ENCODE data around the gene OR2AP1. TPM values are rescaled to one million over a fixed set of nuclear protein-coding genes. Genes with fewer than 3 reads are reported as not detected.
"Not testable (repeated sequence)": the region's sequence is repeated elsewhere in the genome, so short reads cannot be mapped to it uniquely, and the experiment has no call there.

The OR2AP1 gene
- total RNA-seq: not detected

GRCh38 chr12:55572168-55572567 lies at the start of gene OR2AP1:
Gene OR2AP1 (plus strand): TSS chr12:55572468. CDS start chr12:55574415, 1,947 bp downstream.
- Histone ChIP-seq H3K4me3 (no peak within 1 kb of the TSS), H3K27ac (no peak within 1 kb of the TSS), H3K4me1 (no peaks in the 10 kb centered on the region), H3K27me3 (no peaks in the 10 kb centered on the region), H3K9me3 (peaks cover 0 to 18% (median 8%) of the 10 kb centered on the region in 4 donors), H3K36me3 (no peaks in the 10 kb centered on the region)
- TF ChIP-seq POLR2A (IDR thresholded peaks at IDR 0.05): no peak
- no peak for TF ChIP-seq CTCF (IDR thresholded peaks at IDR 0.05)
- no peak for DNase-seq

GRCh38 chr12:55548235-55548634 lies 24.0 kb upstream of the OR2AP1 start:
- H3K27ac ChIP-seq, H3K9me3 ChIP-seq, H3K27me3 ChIP-seq, H3K36me3 ChIP-seq, H3K4me1 ChIP-seq, DNase-seq, H3K4me3 ChIP-seq: not testable (repeated sequence)

- TF ChIP-seq CTCF (IDR thresholded peaks at IDR 0.05): no peak
- no peak for TF ChIP-seq POLR2A (IDR thresholded peaks at IDR 0.05)
- DNase-seq: no peak
- H3K9me3 ChIP-seq: no peaks in the 10 kb centered on the region
- H3K4me3 ChIP-seq: no peak overlapping the region
- H3K27me3 ChIP-seq: no peaks in the 10 kb centered on the region
- H3K27ac ChIP-seq: no peak overlapping the region
- no peaks in the 10 kb centered on the region for H3K4me1 ChIP-seq
- no peaks in the 10 kb centered on the region for H3K36me3 ChIP-seq
Measured at GRCh38 chr12:55548756-55549155, 23.5 kb upstream of the OR2AP1 start.

- Histone ChIP-seq H3K36me3 (no peaks in the 10 kb centered on the region), H3K4me1 (no peaks in the 10 kb centered on the region), H3K9me3 (no peaks in the 10 kb centered on the region), H3K4me3 (no peak within 1 kb of the TSS), H3K27me3 (no peaks in the 10 kb centered on the region), H3K27ac (no peak within 1 kb of the TSS)
- TF ChIP-seq CTCF (IDR thresholded peaks at IDR 0.05): no peak
- TF ChIP-seq POLR2A (IDR thresholded peaks at IDR 0.05): no peak
- DNase-seq: no peak
Measured at GRCh38 chr12:55549302-55549701, 23.0 kb upstream of the OR2AP1 start, which contains the start of gene OR6C4. Gene OR6C4 (plus strand): TSS chr12:55549602. CDS start chr12:55551227, 1,625 bp downstream.

- Histone ChIP-seq H3K4me3 (no peak overlapping the region), H3K27me3 (no peaks in the 10 kb centered on the region), H3K4me1 (no peaks in the 10 kb centered on the region), H3K9me3 (peaks cover 0 to 9% (median 0%) of the 10 kb centered on the region in 4 donors), H3K27ac (no peak overlapping the region), H3K36me3 (no peaks in the 10 kb centered on the region)
- DNase-seq: no peak
- TF ChIP-seq CTCF (IDR thresholded peaks at IDR 0.05) (no peak), POLR2A (IDR thresholded peaks at IDR 0.05) (no peak)
Measured at GRCh38 chr12:55554296-55554695, 18.0 kb upstream of the OR2AP1 start.

- not testable (repeated sequence) for H3K36me3 ChIP-seq, H3K4me3 ChIP-seq, H3K27ac ChIP-seq, DNase-seq, H3K27me3 ChIP-seq, H3K4me1 ChIP-seq
- peaks cover 0 to 18% (median 8%) of the 10 kb centered on the region in 4 donors for H3K9me3 ChIP-seq
Measured at GRCh38 chr12:55570060-55570459, 2.2 kb upstream of the OR2AP1 start.

- H3K27ac ChIP-seq, H3K27me3 ChIP-seq, H3K4me1 ChIP-seq, H3K36me3 ChIP-seq, DNase-seq, H3K4me3 ChIP-seq: not testable (repeated sequence)
- H3K9me3 ChIP-seq: peaks cover 0 to 18% (median 8%) of the 10 kb centered on the region in 4 donors
Measured at GRCh38 chr12:55570689-55571088, 1.6 kb upstream of the OR2AP1 start.

Measured in Peyer's patch (tissue), 4 donors.